Neural cell (in vitro differentiated cells): ENCODE data around the gene ATP6V0E2. TPM values are rescaled to one million over a fixed set of nuclear protein-coding genes. Genes with fewer than 3 reads are reported as not detected.
"Not testable (repeated sequence)": the region's sequence is repeated elsewhere in the genome, so short reads cannot be mapped to it uniquely, and the experiment has no call there.

Experiments
- H2AFZ ChIP-seq: fragments of 200-600, 300-800 bp; sonication (generic), shearing (Covaris generic); 2 replicates; pipeline ENCODE4 v1.6.0; 2014; ENCODE audit warnings: low read depth, mild to moderate bottlenecking, antibody characterized with exemption, low read length, moderate library complexity
- H3F3A ChIP-seq: fragments of 200-600 bp; shearing (Covaris generic); 2 replicates; pipeline ENCODE4 v1.6.1; 2016; ENCODE audit warnings: mild to moderate bottlenecking, moderate library complexity, mixed read lengths, antibody characterized with exemption, low read length; ENCODE audit not compliant: insufficient read depth, poor library complexity, severe bottlenecking
- H3K27ac ChIP-seq: fragments of 200-600, 300-800 bp; sonication (generic), shearing (Covaris generic); 2 replicates; pipeline ENCODE4 v1.5.1; 2014; ENCODE audit warnings: mild to moderate bottlenecking, low read length, moderate library complexity
- H3K27me3 ChIP-seq: fragments of 300-800, 200-600 bp; sonication (generic), shearing (Covaris generic); 2 replicates; pipeline ENCODE4 v1.6.0; 2014; ENCODE audit warnings: mild to moderate bottlenecking, low read depth, low read length, moderate library complexity; ENCODE audit not compliant: insufficient read depth
- H3K36me3 ChIP-seq: fragments of 300-800, 200-600 bp; sonication (generic), shearing (Covaris generic); 2 replicates; pipeline ENCODE4 v1.5.1; 2014; ENCODE audit warnings: mild to moderate bottlenecking, antibody characterized with exemption, low read length, moderate library complexity; ENCODE audit not compliant: insufficient read depth
- H3K4me2 ChIP-seq: fragments of 300-800, 200-600 bp; sonication (generic), shearing (Covaris generic); 2 replicates; pipeline ENCODE4 v1.6.0; 2014; ENCODE audit warnings: mild to moderate bottlenecking, low read length
- H3K4me3 ChIP-seq: fragments of 300-800, 200-600 bp; sonication (generic), shearing (Covaris generic); 2 replicates; pipeline ENCODE4 v1.5.1; 2014; ENCODE audit warnings: mild to moderate bottlenecking, low read length, moderate library complexity
- H3K79me2 ChIP-seq: fragments of 200-600 bp; shearing (Covaris generic); replicated peaks from 2 replicates; pipeline ENCODE4 v1.6.0; 2014; ENCODE audit warnings: mild to moderate bottlenecking, low read length, moderate library complexity; ENCODE audit not compliant: insufficient read depth
- H3K9ac ChIP-seq: fragments of 300-800, 200-600 bp; sonication (generic), shearing (Covaris generic); 2 replicates; pipeline ENCODE4 v1.6.1; 2016; ENCODE audit warnings: mild to moderate bottlenecking, low read length, mixed read lengths
- H3K9me2 ChIP-seq: fragments of 200-600 bp; shearing (Covaris generic); 2 replicates; pipeline ENCODE4 v1.6.1; 2016; ENCODE audit warnings: mild to moderate bottlenecking, low read length, mixed read lengths; ENCODE audit not compliant: insufficient read depth
- H3K9me3 ChIP-seq: fragments of 200-600, 300-800 bp; sonication (generic), shearing (Covaris generic); 2 replicates; pipeline ENCODE4 v1.6.1; 2016; ENCODE audit warnings: mild to moderate bottlenecking, mixed run types, low read length, moderate library complexity, mixed read lengths
- H4K20me1 ChIP-seq: fragments of 200-600 bp; shearing (Covaris generic); 2 replicates; pipeline ENCODE4 v1.6.1; 2016; ENCODE audit warnings: mild to moderate bottlenecking, mixed run types; ENCODE audit not compliant: insufficient read depth
- CTCF ChIP-seq: fragments of 450-650 bp; IDR thresholded peaks from 2 replicates; pipeline ENCODE4 v1.5.1; 2014; ENCODE audit warnings: antibody characterized with exemption, mild to moderate bottlenecking, moderate library complexity; ENCODE audit not compliant: poor library complexity, severe bottlenecking
- EP300 ChIP-seq: fragments of 450-650 bp; conservative IDR thresholded peaks from 2 replicates; pipeline ENCODE4 v1.6.1; 2014; ENCODE audit warnings: antibody characterized with exemption, mild to moderate bottlenecking, moderate library complexity; ENCODE audit not compliant: poor library complexity, severe bottlenecking
- EZH2 ChIP-seq: fragments of 200-600, 300-800 bp; shearing (Covaris generic), sonication (generic); IDR thresholded peaks from 2 replicates; pipeline ENCODE4 v1.6.1; 2014; ENCODE audit warnings: antibody characterized with exemption, low read length, borderline replicate concordance, mild to moderate bottlenecking; ENCODE audit not compliant: insufficient read depth, poor library complexity, severe bottlenecking
- MXI1 ChIP-seq: fragments of 450-650 bp; conservative IDR thresholded peaks from 2 replicates; pipeline ENCODE4 v1.6.1; 2014; ENCODE audit warnings: antibody characterized with exemption, mild to moderate bottlenecking; ENCODE audit not compliant: poor library complexity, severe bottlenecking
- POLR2AphosphoS5 ChIP-seq: IDR thresholded peaks from 2 replicates; pipeline ENCODE4 v1.6.1; 2012
- RAD21 ChIP-seq: fragments of 450-650 bp; conservative IDR thresholded peaks from 2 replicates; pipeline ENCODE4 v1.6.1; 2014; ENCODE audit warnings: antibody characterized with exemption, mild to moderate bottlenecking, moderate library complexity
- SMC3 ChIP-seq: fragments of 450-650 bp; conservative IDR thresholded peaks from 2 replicates; pipeline ENCODE4 v1.6.1; 2014; ENCODE audit warnings: antibody characterized with exemption, mild to moderate bottlenecking, moderate library complexity; ENCODE audit not compliant: poor library complexity
- TAF1 ChIP-seq: IDR thresholded peaks from 2 replicates; pipeline ENCODE4 v1.6.1; 2012; ENCODE audit warnings: low read depth
- polyA plus RNA-seq: library from polyadenylated mRNA; depleted of rRNA; stranded (reverse); fragments of >200 nt; gene quantifications from 2 replicates; pipeline ENCODE4 v1.2.3, GENCODE V29; 2014
- TF ChIP-seq, protein P1 (sequence below): IDR thresholded peaks from 2 replicates; pipeline ENCODE4 v1.6.1; 2012; ENCODE audit warnings: borderline replicate concordance

Gene ATP6V0E2
- polyA plus RNA-seq, 1 donor from 2014 or later: 550 TPM

- Histone ChIP-seq H3K9ac (no peak overlapping the region), H4K20me1 (no peaks in the 10 kb centered on the region), H3K4me2 (no peak overlapping the region), H2AFZ (no peak overlapping the region), H3K79me2 (no peaks in the 10 kb centered on the region), H3K9me2 (no peaks in the 10 kb centered on the region), H3K36me3 (peaks cover 6% of the 10 kb centered on the region), H3F3A (no peaks in the 10 kb centered on the region), H3K4me3 (no peak overlapping the region), H3K27ac (no peak overlapping the region), H3K9me3 (no peaks in the 10 kb centered on the region), H3K27me3 (no peaks in the 10 kb centered on the region)
- no peak for TF ChIP-seq CTCF
- TF ChIP-seq RAD21: no peak
- TF ChIP-seq, protein P1, sequence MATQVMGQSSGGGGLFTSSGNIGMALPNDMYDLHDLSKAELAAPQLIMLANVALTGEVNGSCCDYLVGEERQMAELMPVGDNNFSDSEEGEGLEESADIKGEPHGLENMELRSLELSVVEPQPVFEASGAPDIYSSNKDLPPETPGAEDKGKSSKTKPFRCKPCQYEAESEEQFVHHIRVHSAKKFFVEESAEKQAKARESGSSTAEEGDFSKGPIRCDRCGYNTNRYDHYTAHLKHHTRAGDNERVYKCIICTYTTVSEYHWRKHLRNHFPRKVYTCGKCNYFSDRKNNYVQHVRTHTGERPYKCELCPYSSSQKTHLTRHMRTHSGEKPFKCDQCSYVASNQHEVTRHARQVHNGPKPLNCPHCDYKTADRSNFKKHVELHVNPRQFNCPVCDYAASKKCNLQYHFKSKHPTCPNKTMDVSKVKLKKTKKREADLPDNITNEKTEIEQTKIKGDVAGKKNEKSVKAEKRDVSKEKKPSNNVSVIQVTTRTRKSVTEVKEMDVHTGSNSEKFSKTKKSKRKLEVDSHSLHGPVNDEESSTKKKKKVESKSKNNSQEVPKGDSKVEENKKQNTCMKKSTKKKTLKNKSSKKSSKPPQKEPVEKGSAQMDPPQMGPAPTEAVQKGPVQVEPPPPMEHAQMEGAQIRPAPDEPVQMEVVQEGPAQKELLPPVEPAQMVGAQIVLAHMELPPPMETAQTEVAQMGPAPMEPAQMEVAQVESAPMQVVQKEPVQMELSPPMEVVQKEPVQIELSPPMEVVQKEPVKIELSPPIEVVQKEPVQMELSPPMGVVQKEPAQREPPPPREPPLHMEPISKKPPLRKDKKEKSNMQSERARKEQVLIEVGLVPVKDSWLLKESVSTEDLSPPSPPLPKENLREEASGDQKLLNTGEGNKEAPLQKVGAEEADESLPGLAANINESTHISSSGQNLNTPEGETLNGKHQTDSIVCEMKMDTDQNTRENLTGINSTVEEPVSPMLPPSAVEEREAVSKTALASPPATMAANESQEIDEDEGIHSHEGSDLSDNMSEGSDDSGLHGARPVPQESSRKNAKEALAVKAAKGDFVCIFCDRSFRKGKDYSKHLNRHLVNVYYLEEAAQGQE: no peak
- no peak for TF ChIP-seq TAF1
- TF ChIP-seq MXI1: no peak
- no peak for TF ChIP-seq EP300
- TF ChIP-seq EZH2: no peak
- no peak for TF ChIP-seq POLR2AphosphoS5
- no peak for TF ChIP-seq SMC3
Observed at GRCh38 chr7:149887311-149887710, 13.5 kb downstream of the ATP6V0E2 start.

DNA sequence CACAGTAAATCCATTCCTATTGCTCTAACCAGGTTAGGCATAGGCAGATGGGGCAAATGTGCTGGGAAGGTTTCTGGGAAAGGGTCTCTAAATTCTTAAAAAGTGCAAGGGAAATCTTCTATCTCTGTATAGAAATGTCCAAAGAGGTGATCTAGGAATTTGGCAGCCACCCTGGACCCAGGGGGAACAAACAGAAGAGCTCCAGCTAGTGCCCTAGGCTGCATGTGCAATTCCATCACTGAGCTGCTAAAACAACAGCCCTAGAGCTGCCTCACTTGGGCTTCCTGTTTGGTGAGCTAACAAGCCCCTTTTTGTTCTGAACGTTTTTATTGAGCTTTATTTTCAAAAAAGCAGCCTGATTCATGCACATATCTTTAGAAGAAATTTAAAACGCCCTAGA is 16.9 kb downstream of the ATP6V0E2 start:
- H4K20me1 ChIP-seq, H3K9me3 ChIP-seq, H3K79me2 ChIP-seq, H3K4me3 ChIP-seq, H3K9ac ChIP-seq, H3K27me3 ChIP-seq, H3K9me2 ChIP-seq, H3K27ac ChIP-seq, H2AFZ ChIP-seq, H3K4me2 ChIP-seq, H3F3A ChIP-seq, H3K36me3 ChIP-seq: not testable (repeated sequence)

- H3K9me2 ChIP-seq, H3K4me2 ChIP-seq: not testable (repeated sequence)
Observed at GRCh38 chr7:149894957-149895356, 21.2 kb downstream of the ATP6V0E2 start.

More at GRCh38 chr7:149894957-149895356, 21.2 kb downstream of the ATP6V0E2 start:
- H2AFZ ChIP-seq, H3K36me3 ChIP-seq, H3F3A ChIP-seq, H4K20me1 ChIP-seq, H3K4me3 ChIP-seq, H3K9me3 ChIP-seq, H3K9ac ChIP-seq, H3K27ac ChIP-seq, H3K27me3 ChIP-seq, H3K79me2 ChIP-seq: not testable (repeated sequence)
